Measurements from ENCODE around the gene HOXD13. TPM values are rescaled to one million over a fixed set of nuclear protein-coding genes. Genes with fewer than 3 reads are reported as not detected.

Gene HOXD13
- total and polyA plus RNA-seq, 2 of the 13 experiments (the other 11 are each of a cell fraction or from before 2014, with no cell fraction given): not detected

DNA sequence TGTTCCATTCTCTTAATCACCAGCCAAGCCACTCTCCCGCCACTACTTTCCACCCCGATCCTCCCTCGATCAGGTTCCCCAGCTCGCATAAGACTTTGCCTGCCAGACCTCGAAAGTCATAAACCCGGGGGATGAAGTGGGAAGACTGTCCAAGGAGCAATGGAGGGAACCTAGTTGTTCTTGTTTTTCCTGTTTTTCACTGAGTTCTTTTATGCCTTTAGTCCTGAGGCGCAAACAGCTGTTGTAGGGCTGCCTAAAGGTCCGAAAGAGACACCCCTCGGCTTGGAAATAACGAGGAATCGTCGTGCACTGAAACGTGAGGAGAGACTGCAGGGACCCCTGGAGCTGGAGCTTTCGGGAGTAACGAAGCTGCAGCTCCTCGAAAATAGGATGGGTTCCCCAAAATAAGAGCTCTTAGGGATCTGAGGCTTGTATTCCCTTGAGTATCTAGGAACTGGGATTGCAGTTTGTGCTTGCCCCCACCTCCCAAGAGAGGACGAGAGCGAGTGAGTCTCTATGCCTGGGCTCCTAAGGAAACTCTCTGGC lies 5.4 kb downstream of the HOXD13 start (continued):
- TF ChIP-seq ZNF616 (CRISPR knock-in tag; IDR thresholded peaks at IDR 0.05; ENCODE audit: low read depth) (no peak), SP2 (CRISPR knock-in tag; IDR thresholded peaks at IDR 0.05) (no peak), ESRRA (CRISPR knock-in tag; IDR thresholded peaks at IDR 0.05; ENCODE audit: low read depth) (no peak; the same call in 1 of the 2 replicates), KLF9 (CRISPR knock-in tag; IDR thresholded peaks at IDR 0.05; ENCODE audit: low read depth) (no peak), FUBP1 (CRISPR knock-in tag; IDR thresholded peaks at IDR 0.05; ENCODE audit: borderline replicate concordance) (0 out of 2 replicates have a peak, but pooled peaks have one; percentile 5), ZNF572 (CRISPR knock-in tag; IDR thresholded peaks at IDR 0.05) (0 out of 2 replicates have a peak, but pooled peaks have one; percentile 73), ZNF776 (CRISPR knock-in tag; IDR thresholded peaks at IDR 0.05) (0 out of 2 replicates have a peak, but pooled peaks have one; percentile 65), GATA4 (IDR thresholded peaks at IDR 0.05; ENCODE audit: borderline replicate concordance, low read depth) (no peak), ZNF558 (CRISPR knock-in tag; IDR thresholded peaks at IDR 0.05; ENCODE audit: borderline replicate concordance) (no peak), ZBTB42 (CRISPR knock-in tag; IDR thresholded peaks at IDR 0.05) (no peak), NFE2 (CRISPR knock-in tag; IDR thresholded peaks at IDR 0.05) (no peak), IRF1 (CRISPR knock-in tag; IDR thresholded peaks at IDR 0.05; ENCODE audit: low read depth) (no peak), ZNF615 (CRISPR knock-in tag; IDR thresholded peaks at IDR 0.05; ENCODE audit: borderline replicate concordance) (no peak), SALL2 (CRISPR knock-in tag; IDR thresholded peaks at IDR 0.05) (no peak), ZMYM4 (CRISPR knock-in tag; IDR thresholded peaks at IDR 0.05) (no peak), ZNF18 (CRISPR knock-in tag; IDR thresholded peaks at IDR 0.05; ENCODE audit: insufficient replicate concordance) (no peak), PCBP2 (optimal IDR thresholded peaks at IDR 0.05; ENCODE audit: low read depth, low read length, poor library complexity, severe bottlenecking) (no peak), ZKSCAN8 (CRISPR knock-in tag; IDR thresholded peaks at IDR 0.05; ENCODE audit: borderline replicate concordance) (no peak), HDAC2 (CRISPR knock-in tag; IDR thresholded peaks at IDR 0.05) (no peak), POLR2A (IDR thresholded peaks at IDR 0.05; ENCODE audit: insufficient read depth in 1 of 2, low read depth in 2 of 2, low read length in 2 of 2) (no peak), ZNF512B (CRISPR knock-in tag; IDR thresholded peaks at IDR 0.05; ENCODE audit: borderline replicate concordance) (no peak), GPN1 (CRISPR knock-in tag; IDR thresholded peaks at IDR 0.05; ENCODE audit: borderline replicate concordance) (no peak)
- TF ChIP-seq, protein P1, sequence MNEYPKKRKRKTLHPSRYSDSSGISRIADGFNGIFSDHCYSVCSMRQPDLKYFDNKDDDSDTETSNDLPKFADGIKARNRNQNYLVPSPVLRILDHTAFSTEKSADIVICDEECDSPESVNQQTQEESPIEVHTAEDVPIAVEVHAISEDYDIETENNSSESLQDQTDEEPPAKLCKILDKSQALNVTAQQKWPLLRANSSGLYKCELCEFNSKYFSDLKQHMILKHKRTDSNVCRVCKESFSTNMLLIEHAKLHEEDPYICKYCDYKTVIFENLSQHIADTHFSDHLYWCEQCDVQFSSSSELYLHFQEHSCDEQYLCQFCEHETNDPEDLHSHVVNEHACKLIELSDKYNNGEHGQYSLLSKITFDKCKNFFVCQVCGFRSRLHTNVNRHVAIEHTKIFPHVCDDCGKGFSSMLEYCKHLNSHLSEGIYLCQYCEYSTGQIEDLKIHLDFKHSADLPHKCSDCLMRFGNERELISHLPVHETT (CRISPR knock-in tag; conservative IDR thresholded peaks at IDR 0.05): no peak

All from HepG2 (cell line).